HepG2 (cell line): ENCODE data around the gene SPCS2. TPM values are rescaled to one million over a fixed set of nuclear protein-coding genes. Genes with fewer than 3 reads are reported as not detected.

Source experiments
- ATAC-seq: fragments of 200-7000 bp; cut with Tn5 transposase; 3 replicates; pipeline ENCODE4 v1.9.1; 2020; ENCODE audit warnings: mild to moderate bottlenecking, moderate library complexity
- BruUV-seq: library from RNA; stranded (reverse); fragments of 400-500 nt; replicated peaks from 2 replicates; lab custom pipeline; 2021; lab: Mats Ljungman, UMichigan
- CTCF ChIA-PET: fragments of 300-600 bp; formaldehyde crosslinking; extraction: SDS; loops from one replicate; lab custom pipeline; 2021; ENCODE audit warnings: low total read pairs, inconsistent platforms, low intra/inter-chr PET ratio; lab: Yijun Ruan, JAX
- POLR2A ChIA-PET: fragments of 350-600 bp; sonication (Branson Sonifier 250); formaldehyde crosslinking; loops from one replicate; lab custom pipeline; 2020; ENCODE audit warnings: antibody characterized with exemption, inconsistent platforms; lab: Yijun Ruan, JAX
- DNase-seq: peaks from one replicate; pipeline ENCODE4 v3.0.0-alpha.2; 2015; ENCODE audit warnings: low spot score
- FAIRE-seq: peaks from 3 replicates; lab custom pipeline; 2011; peaks lifted over from hg19 to GRCh38; lab: Jason Lieb, UNC
- H2AFZ ChIP-seq: one replicate; pipeline ENCODE4 v1.6.1; 2011; ENCODE audit warnings: low read length, inconsistent platforms
- H3K27ac ChIP-seq: fragments of 300-600 bp; 3 replicates; pipeline ENCODE4 v1.8.0; 2011; ENCODE audit warnings: mixed run types, mild to moderate bottlenecking, mixed read lengths, low read length, inconsistent platforms; ENCODE audit not compliant: insufficient read depth; ENCODE audit errors: extremely low read length
- H3K27me3 ChIP-seq, 2 experiments: fragments of 200-600 bp in 1 of 2; 2 replicates in 1 of 2; 3 replicates in 1 of 2; pipeline versions ENCODE4 v1.6.0 to v1.8.0; 2011; ENCODE audit warnings: low read length in 2 of 2, mild to moderate bottlenecking in 2 of 2, moderate library complexity in 2 of 2, inconsistent platforms in 1 of 2; ENCODE audit not compliant: insufficient read depth in 2 of 2, control insufficient read depth in 1 of 2
- H3K36me3 ChIP-seq, 2 experiments: fragments of 200-600 bp in 1 of 2; replicated peaks in 1 of 2; 2 replicates in 1 of 2; 3 replicates in 1 of 2; pipeline versions ENCODE4 v1.5.1 to v1.8.0; 2011; ENCODE audit warnings: low read length in 2 of 2, inconsistent platforms in 1 of 2; ENCODE audit not compliant: insufficient read depth in 2 of 2, control insufficient read depth in 1 of 2
- H3K4me1 ChIP-seq: 2 replicates; pipeline ENCODE4 v1.5.1; 2012; ENCODE audit warnings: low read length, inconsistent platforms; ENCODE audit not compliant: insufficient read depth
- H3K4me2 ChIP-seq: 2 replicates; pipeline ENCODE4 v1.6.0; 2011; ENCODE audit warnings: low read depth, low read length, inconsistent platforms
- H3K4me3 ChIP-seq, 3 experiments: fragments of 200-600 bp in 1 of 3; sonication (generic), shearing (Covaris generic) in 1 of 3; replicated peaks in 1 of 3; 2 replicates each; pipeline ENCODE4 v1.5.1; 2011 to 2016; ENCODE audit warnings: low read length in 3 of 3, inconsistent platforms in 2 of 3, low read depth in 2 of 3, mild to moderate bottlenecking in 2 of 3, control low read depth in 1 of 3, mixed read lengths in 1 of 3; ENCODE audit not compliant: insufficient read depth in 1 of 3
- H3K79me2 ChIP-seq: one replicate; pipeline ENCODE4 v1.6.1; 2011; ENCODE audit warnings: low read length, inconsistent platforms; ENCODE audit not compliant: insufficient read depth
- H3K9ac ChIP-seq: 2 replicates; pipeline ENCODE4 v1.6.0; 2011; ENCODE audit warnings: mild to moderate bottlenecking, low read depth, low read length, inconsistent platforms; ENCODE audit not compliant: insufficient read depth
- H3K9me3 ChIP-seq: 2 replicates; pipeline ENCODE4 v1.5.1; 2012; ENCODE audit warnings: mild to moderate bottlenecking, low read length
- H4K20me1 ChIP-seq: 2 replicates; pipeline ENCODE4 v1.6.0; 2011; ENCODE audit warnings: inconsistent platforms, mild to moderate bottlenecking, low read length, moderate library complexity; ENCODE audit not compliant: insufficient read depth
- FOXA1 ChIP-seq, 2 experiments: fragments of 450-650 bp in 1 of 2; sonication (generic) in 1 of 2; formaldehyde crosslinking in 1 of 2; IDR thresholded peaks; 2 replicates each; pipeline versions ENCODE4 v1.4.0 to v1.6.1; 2016 to 2020; ENCODE audit warnings: missing genetic modification reagents in 1 of 2
- FOXP1 ChIP-seq, 2 experiments: fragments of 450-650 bp in 1 of 2; IDR thresholded peaks; 2 replicates each; pipeline ENCODE4 v1.6.1; 2017 to 2018; ENCODE audit warnings: antibody characterized with exemption in 1 of 2
- HDAC6 ChIP-seq: fragments of 200-600 bp; sonication (generic); IDR thresholded peaks from 2 replicates; pipeline ENCODE4 v1.7.0; 2017; ENCODE audit warnings: mild to moderate bottlenecking, antibody characterized with exemption, low read length, low read depth
- MAF1 ChIP-seq: sonication (generic); formaldehyde crosslinking; IDR thresholded peaks from 2 replicates; pipeline ENCODE4 v1.5.0; 2020; ENCODE audit warnings: missing genetic modification reagents, borderline replicate concordance
- NCOA2 ChIP-seq: sonication (generic); formaldehyde crosslinking; IDR thresholded peaks from 2 replicates; pipeline ENCODE4 v1.8.0; 2022; ENCODE audit warnings: inconsistent platforms
- ZNF253 ChIP-seq: sonication (generic); formaldehyde crosslinking; IDR thresholded peaks from 2 replicates; pipeline ENCODE4 v1.8.0; 2022; ENCODE audit warnings: mild to moderate bottlenecking, missing genetic modification reagents, borderline replicate concordance
- ZNF777 ChIP-seq: sonication (generic); formaldehyde crosslinking; IDR thresholded peaks from 2 replicates; pipeline ENCODE4 v1.4.0; 2020; ENCODE audit warnings: missing genetic modification reagents
- ZSCAN21 ChIP-seq: sonication (generic); formaldehyde crosslinking; IDR thresholded peaks from 2 replicates; pipeline ENCODE4 v1.8.0; 2022; ENCODE audit warnings: mild to moderate bottlenecking, missing genetic modification reagents, moderate library complexity, borderline replicate concordance
- WGBS: methylation state at CpG from one replicate; pipeline ENCODE4 v1.1.6; 2017; ENCODE audit warnings: low lambda C conversion rate; 5-methylcytosine and 5-hydroxymethylcytosine counted together
- in situ Hi-C: cut with HindIII; loops from 2 replicates; pipeline ENCODE4 v1.10.0; 2017; ENCODE audit warnings: low pct_unique_long_range_greater_than_20kb; ENCODE audit not compliant: extremely low pct_ligation_motif_present
- intact Hi-C: fragments of 100-400 bp; cut with micrococcal nuclease; formaldehyde crosslinking; loops from one replicate; pipeline ENCODE4 v1.10.0; 2022; ENCODE audit not compliant: unreplicated experiment
- polyA plus RNA-seq, 8 experiments: library from polyadenylated mRNA; depleted of rRNA in 3 of 8; stranded (reverse) in 7 of 8; unstranded in 1 of 8; fragments of >200 nt; fragmentation: Illumina TruSeq in 4 of 8; extraction: Trizol in 4 of 8; gene quantifications; 2 replicates each; pipeline versions ENCODE4 v1.2.1 to v1.2.3, GENCODE V29; 2011 to 2016; ENCODE audit warnings: low read depth in 4 of 8, missing spikeins in 1 of 8, mixed read lengths in 1 of 8; ENCODE audit not compliant: insufficient read depth in 1 of 8
- total RNA-seq, 5 experiments: library from RNA; depleted of rRNA; stranded (reverse); fragments of >200 nt; fragmentation: Illumina TruSeq; extraction: Trizol; gene quantifications; 2 replicates each; pipeline ENCODE4 v1.2.3, GENCODE V29; 2016; ENCODE audit warnings: low read depth in 1 of 5
- TF ChIP-seq, protein P1 (sequence below): IDR thresholded peaks from 2 replicates; pipeline ENCODE4 v1.6.1; 2012; ENCODE audit warnings: low read depth, low read length, improper control_type of control experiment
- TF ChIP-seq, protein P2 (sequence below): sonication (generic); formaldehyde crosslinking; IDR thresholded peaks from 2 replicates; pipeline ENCODE4 v1.4.0; 2020; ENCODE audit warnings: missing genetic modification reagents, borderline replicate concordance

Gene SPCS2
- total and polyA plus RNA-seq, 2 of the 13 experiments (the other 11 are each of a cell fraction or from before 2014, with no cell fraction given): 87.3 to 142 TPM

DNA sequence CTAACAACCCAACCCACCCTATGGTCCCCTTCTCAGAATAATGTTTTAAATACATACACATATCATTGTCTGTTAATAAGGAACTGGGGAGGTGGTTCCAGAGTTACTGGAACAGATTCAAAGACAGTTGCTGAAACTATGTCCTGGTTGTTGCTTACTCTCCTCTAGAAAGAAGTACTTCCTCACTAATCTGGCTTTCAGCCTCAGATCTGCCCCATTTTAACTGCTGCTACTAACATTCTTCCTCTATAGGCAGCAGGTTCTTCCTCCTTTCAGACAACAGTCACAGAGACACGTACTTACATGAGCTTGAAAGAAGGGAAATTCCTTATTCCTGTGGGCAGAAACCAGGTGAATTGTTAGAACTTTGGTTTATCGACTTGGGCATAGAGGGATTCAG is 31.6 kb downstream of the SPCS2 start (continued):
- TF ChIP-seq MAF1 (CRISPR knock-in tag): no peak

GRCh38 chr11:74981888-74982287 is 32.8 kb downstream of the SPCS2 start:
- ChIA-PET POLR2A (no interaction called here), CTCF (no interaction called here)
- intact Hi-C loops (no loop called here), in situ Hi-C loops (no loop called here)
- no peak overlapping the region for H3K4me2 ChIP-seq
- TF ChIP-seq ZSCAN21 (CRISPR knock-in tag): no peak
- TF ChIP-seq, protein P1, sequence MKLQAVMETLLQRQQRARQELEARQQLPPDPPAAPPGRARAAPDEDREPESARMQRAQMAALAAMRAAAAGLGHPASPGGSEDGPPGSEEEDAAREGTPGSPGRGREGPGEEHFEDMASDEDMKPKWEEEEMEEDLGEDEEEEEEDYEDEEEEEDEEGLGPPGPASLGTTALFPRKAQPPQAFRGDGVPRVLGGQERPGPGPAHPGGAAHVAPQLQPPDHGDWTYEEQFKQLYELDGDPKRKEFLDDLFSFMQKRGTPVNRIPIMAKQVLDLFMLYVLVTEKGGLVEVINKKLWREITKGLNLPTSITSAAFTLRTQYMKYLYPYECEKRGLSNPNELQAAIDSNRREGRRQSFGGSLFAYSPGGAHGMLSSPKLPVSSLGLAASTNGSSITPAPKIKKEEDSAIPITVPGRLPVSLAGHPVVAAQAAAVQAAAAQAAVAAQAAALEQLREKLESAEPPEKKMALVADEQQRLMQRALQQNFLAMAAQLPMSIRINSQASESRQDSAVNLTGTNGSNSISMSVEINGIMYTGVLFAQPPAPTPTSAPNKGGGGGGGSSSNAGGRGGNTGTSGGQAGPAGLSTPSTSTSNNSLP: peak; percentile 77; the same call in 1 of the 2 replicates
- peaks cover 8 to 10% of the 10 kb centered on the region in 2 experiments; a peak in 3 of 5 replicates for H3K36me3 ChIP-seq
- H3K9ac ChIP-seq: no peak overlapping the region
- no peak overlapping the region for H3K27ac ChIP-seq
- no peaks in the 10 kb centered on the region for H4K20me1 ChIP-seq
- ATAC-seq: peak; percentile 68
- H2AFZ ChIP-seq: no peak overlapping the region
- no peak overlapping the region for H3K4me3 ChIP-seq
- no peaks in the 10 kb centered on the region for H3K9me3 ChIP-seq
- WGBS: 55% methylated on average over 1 of the region's 1 CpG
- no TSS peak for BruUV-seq
- H3K79me2 ChIP-seq: no peaks in the 10 kb centered on the region
- no peak for FAIRE-seq
- peak; percentile 45 for DNase-seq
- H3K27me3 ChIP-seq: no peaks in the 10 kb centered on the region
- peaks cover 45% of the 10 kb centered on the region for H3K4me1 ChIP-seq

DNA sequence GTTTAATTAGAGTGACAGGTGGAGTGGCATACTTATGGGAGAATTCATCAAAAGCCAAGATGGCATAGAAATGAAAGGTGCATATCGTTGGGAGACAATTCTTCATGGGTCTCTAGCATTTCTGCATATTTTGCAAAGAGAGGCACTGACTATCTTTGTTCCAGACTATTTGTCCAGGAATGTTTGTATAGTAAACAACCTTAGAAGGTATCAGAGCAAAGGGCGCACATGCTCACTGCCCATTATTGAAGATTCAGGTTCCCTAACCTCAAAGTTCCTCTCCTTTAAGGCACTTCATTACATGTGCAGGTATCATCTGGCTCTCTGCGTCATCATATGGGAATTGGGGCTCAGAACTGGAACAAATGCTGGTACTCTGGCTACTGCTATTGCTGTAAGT is 35.0 kb downstream of the SPCS2 start:
- CTCF ChIA-PET: no interaction called here
- no peak for ATAC-seq
- no peak for TF ChIP-seq FOXA1 (IDR thresholded peaks at IDR 0.05)
- peak; percentile 32; the same call in 1 of the 2 replicates for TF ChIP-seq FOXA1 (CRISPR knock-in tag; IDR thresholded peaks at IDR 0.05)
- TF ChIP-seq, protein P2, sequence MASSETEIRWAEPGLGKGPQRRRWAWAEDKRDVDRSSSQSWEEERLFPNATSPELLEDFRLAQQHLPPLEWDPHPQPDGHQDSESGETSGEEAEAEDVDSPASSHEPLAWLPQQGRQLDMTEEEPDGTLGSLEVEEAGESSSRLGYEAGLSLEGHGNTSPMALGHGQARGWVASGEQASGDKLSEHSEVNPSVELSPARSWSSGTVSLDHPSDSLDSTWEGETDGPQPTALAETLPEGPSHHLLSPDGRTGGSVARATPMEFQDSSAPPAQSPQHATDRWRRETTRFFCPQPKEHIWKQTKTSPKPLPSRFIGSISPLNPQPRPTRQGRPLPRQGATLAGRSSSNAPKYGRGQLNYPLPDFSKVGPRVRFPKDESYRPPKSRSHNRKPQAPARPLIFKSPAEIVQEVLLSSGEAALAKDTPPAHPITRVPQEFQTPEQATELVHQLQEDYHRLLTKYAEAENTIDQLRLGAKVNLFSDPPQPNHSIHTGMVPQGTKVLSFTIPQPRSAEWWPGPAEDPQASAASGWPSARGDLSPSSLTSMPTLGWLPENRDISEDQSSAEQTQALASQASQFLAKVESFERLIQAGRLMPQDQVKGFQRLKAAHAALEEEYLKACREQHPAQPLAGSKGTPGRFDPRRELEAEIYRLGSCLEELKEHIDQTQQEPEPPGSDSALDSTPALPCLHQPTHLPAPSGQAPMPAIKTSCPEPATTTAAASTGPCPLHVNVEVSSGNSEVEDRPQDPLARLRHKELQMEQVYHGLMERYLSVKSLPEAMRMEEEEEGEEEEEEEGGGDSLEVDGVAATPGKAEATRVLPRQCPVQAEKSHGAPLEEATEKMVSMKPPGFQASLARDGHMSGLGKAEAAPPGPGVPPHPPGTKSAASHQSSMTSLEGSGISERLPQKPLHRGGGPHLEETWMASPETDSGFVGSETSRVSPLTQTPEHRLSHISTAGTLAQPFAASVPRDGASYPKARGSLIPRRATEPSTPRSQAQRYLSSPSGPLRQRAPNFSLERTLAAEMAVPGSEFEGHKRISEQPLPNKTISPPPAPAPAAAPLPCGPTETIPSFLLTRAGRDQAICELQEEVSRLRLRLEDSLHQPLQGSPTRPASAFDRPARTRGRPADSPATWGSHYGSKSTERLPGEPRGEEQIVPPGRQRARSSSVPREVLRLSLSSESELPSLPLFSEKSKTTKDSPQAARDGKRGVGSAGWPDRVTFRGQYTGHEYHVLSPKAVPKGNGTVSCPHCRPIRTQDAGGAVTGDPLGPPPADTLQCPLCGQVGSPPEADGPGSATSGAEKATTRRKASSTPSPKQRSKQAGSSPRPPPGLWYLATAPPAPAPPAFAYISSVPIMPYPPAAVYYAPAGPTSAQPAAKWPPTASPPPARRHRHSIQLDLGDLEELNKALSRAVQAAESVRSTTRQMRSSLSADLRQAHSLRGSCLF (CRISPR knock-in tag): no peak
- no peak for TF ChIP-seq HDAC6
- no peak for TF ChIP-seq FOXP1 (IDR thresholded peaks at IDR 0.05)
- TF ChIP-seq FOXP1 (CRISPR knock-in tag; IDR thresholded peaks at IDR 0.05): 0 out of 2 replicates have a peak, but pooled peaks have one; percentile 16
- no peak for TF ChIP-seq ZNF253
- TF ChIP-seq ZNF777 (CRISPR knock-in tag): no peak
- TF ChIP-seq NCOA2 (CRISPR knock-in tag): no peak

More for the DNA sequence above, 35.0 kb downstream of the SPCS2 start:
- H3K4me2 ChIP-seq: peak overlapping the region; percentile 21; the same call in 1 of the 2 replicates
- DNase-seq: peak; percentile 29
- no TSS peak for BruUV-seq
- no peak overlapping the region for H2AFZ ChIP-seq
- WGBS: 17% methylated on average over 3 of the region's 3 CpGs
- intact Hi-C loops (no loop called here), in situ Hi-C loops (no loop called here)
- H4K20me1 ChIP-seq: no peaks in the 10 kb centered on the region
- H3K27me3 ChIP-seq: no peaks in the 10 kb centered on the region
- no peaks in the 10 kb centered on the region for H3K79me2 ChIP-seq
- H3K9me3 ChIP-seq: no peaks in the 10 kb centered on the region
- H3K4me3 ChIP-seq: no peak overlapping the region
- H3K36me3 ChIP-seq: peaks cover 2 to 3% of the 10 kb centered on the region in 2 experiments; a peak in 1 of 5 replicates
- no peak overlapping the region for H3K27ac ChIP-seq
- no peak overlapping the region for H3K9ac ChIP-seq
- POLR2A ChIA-PET: no interaction called here
- H3K4me1 ChIP-seq: peaks cover 45% of the 10 kb centered on the region
- peak; percentile 62 for FAIRE-seq
